Psoas muscle (tissue), 8 donors: Measurements from ENCODE around the gene GRM2. TPM values are rescaled to one million over a fixed set of nuclear protein-coding genes. Genes with fewer than 3 reads are reported as not detected.

ENCODE experiments used
- ATAC-seq, 4 donors: fragments of 200-7000 bp; cut with Tn5 transposase; one replicate each; pipeline ENCODE4 v1.9.1; 2020; ENCODE audit warnings: moderate library complexity in 3 of 4, mild to moderate bottlenecking in 2 of 4
- DNase-seq, 2 donors: peaks; one replicate each; pipeline ENCODE4 v3.0.0-alpha.2; 2020
- H3K27ac ChIP-seq: fragments of 200-600 bp; one replicate; pipeline ENCODE4 v1.8.0; 2022
- H3K27me3 ChIP-seq, 3 donors: fragments of 200-600 bp in 1 of 3; one replicate each; pipeline versions ENCODE4 v1.6.1 to v1.8.0; 2013 to 2022; ENCODE audit warnings: low read length in 2 of 3, mild to moderate bottlenecking in 2 of 3, moderate library complexity in 1 of 3; ENCODE audit not compliant: insufficient read depth in 3 of 3
- H3K36me3 ChIP-seq, 2 donors: fragments of 200-600 bp in 1 of 2; one replicate each; pipeline versions ENCODE4 v1.6.1 to v1.8.0; 2013 to 2022; ENCODE audit warnings: low read depth in 1 of 2, mild to moderate bottlenecking in 1 of 2, moderate library complexity in 1 of 2; ENCODE audit not compliant: insufficient read depth in 1 of 2
- H3K4me1 ChIP-seq: fragments of 200-600 bp; one replicate; pipeline ENCODE4 v1.8.0; 2022
- H3K4me3 ChIP-seq: fragments of 200-600 bp; one replicate; pipeline ENCODE4 v1.8.0; 2022; ENCODE audit warnings: mild to moderate bottlenecking
- H3K9me3 ChIP-seq: fragments of 200-600 bp; one replicate; pipeline ENCODE4 v1.8.0; 2022
- CTCF ChIP-seq: fragments of 200-600 bp; IDR thresholded peaks from one replicate; pipeline ENCODE4 v1.8.0; 2022; ENCODE audit warnings: antibody characterized with exemption
- WGBS, 3 donors: extraction: QIAGEN DNeasy Blood & Tissue Kit; methylation state at CpG; one replicate each; pipeline versions ENCODE4 v1.1.6 to v1.1.7; 2013; 5-methylcytosine and 5-hydroxymethylcytosine counted together
- intact Hi-C, 2 donors: fragments of 100-400 bp; cut with DNase I; formaldehyde crosslinking; loops; one replicate each; pipeline versions ENCODE4 v1.11.0 to v1.14.2; 2022
- polyA plus RNA-seq, 3 donors: library from polyadenylated mRNA; stranded (reverse); fragments of 200-250 nt; gene quantifications; one replicate each; pipeline ENCODE4 v1.2.3, GENCODE V29; 2013
- total RNA-seq, 4 donors: library from RNA; stranded (reverse); fragmentation: NEBNext Ultra II Directional in 2 of 4; extraction: Animal tissue kit (Norgen Biotek cat#: 25700) in 2 of 4; gene quantifications; one replicate each; pipeline versions ENCODE4 v1.2.1 to v1.2.4, GENCODE V29; 2021 to 2023
- donor health status: healthy with polysubstance abuse.
- donor health status: DM: no; HTN: no; CAD: no; lungs with moderate emphysema.
- donor health status: Bipolar disorder and iron deficiency.
- donor health status: healthy.
- donor health status: DM: yes; HTN: yes; CAD: no.
- donor health status: DM: no; HTN: no; CAD: no.
- donor health status: DM: no; HTN: no; CAD: no.
- donor health status: DM: yes; HTN: yes; CAD: no.

The GRM2 gene
- total and polyA plus RNA-seq, 7 donors: 0.09 to 0.58 (median 0.15) TPM

GRCh38 chr3:51676102-51676640 is 30.7 kb upstream of the GRM2 start:
- Histone ChIP-seq H3K4me1 (peaks cover 20% of the 10 kb centered on the region), H3K27ac (no peak overlapping the region), H3K36me3 (peaks cover 0 to 55% of the 10 kb centered on the region in 2 donors), H3K27me3 (no peaks in the 10 kb centered on the region), H3K9me3 (no peaks in the 10 kb centered on the region), H3K4me3 (no peak overlapping the region)
- intact Hi-C loops: loop anchor here in 1 of 2 donors (10.0 kb wide), 1 partner anchor 281 kb away; the partner anchor contains the start of gene RBM15B
- ATAC-seq (no peak), DNase-seq (peak in 1 of 2 donors; percentile 16)
- no peak for TF ChIP-seq CTCF
- WGBS, 3 donors: 89 to 90% (median 90%) methylated on average over 3 of the region's 3 CpGs

DNA sequence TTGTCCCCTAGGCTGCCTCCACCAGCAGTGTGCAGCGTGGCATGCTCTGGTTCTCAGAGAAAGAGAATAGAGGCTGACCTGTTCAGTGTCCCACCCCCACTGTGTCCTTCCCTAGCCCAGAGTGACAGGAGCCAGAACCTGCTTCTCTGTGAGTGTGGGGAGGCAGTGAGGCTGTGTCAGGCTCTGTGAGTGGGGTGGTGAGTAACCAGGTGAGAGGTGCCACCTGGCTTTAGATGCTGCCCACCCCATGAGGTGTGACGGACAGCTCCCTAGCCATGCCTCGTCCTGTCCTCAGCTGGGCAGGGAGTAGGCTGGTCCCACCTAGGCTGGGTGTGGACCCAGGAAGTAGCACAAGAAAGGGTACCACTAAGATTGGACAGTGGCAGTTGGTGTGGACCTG is 29.5 kb upstream of the GRM2 start:
- no peak for TF ChIP-seq CTCF
- no peaks in the 10 kb centered on the region for H3K27me3 ChIP-seq
- peaks cover 0 to 57% of the 10 kb centered on the region in 2 donors for H3K36me3 ChIP-seq
- intact Hi-C loops: loop anchor here in 1 of 2 donors (10.0 kb wide), 1 partner anchor 283 kb away; the partner anchor contains the start of gene RBM15B
- no peak overlapping the region for H3K27ac ChIP-seq
- no peaks in the 10 kb centered on the region for H3K9me3 ChIP-seq
- DNase-seq (peak in 1 of 2 donors; percentile 15), ATAC-seq (no peak)
- H3K4me1 ChIP-seq: peaks cover 32% of the 10 kb centered on the region
- no peak overlapping the region for H3K4me3 ChIP-seq
- WGBS, 3 donors: 94 to 100% (median 94%) methylated on average over 3 of the region's 3 CpGs

- TF ChIP-seq CTCF: no peak
- 87 to 100% (median 100%) methylated on average over 1 of the region's 1 CpG for WGBS, 3 donors
- H3K27ac ChIP-seq: no peak overlapping the region
- DNase-seq (peak in 1 of 2 donors; percentile 27), ATAC-seq (no peak)
- peaks cover 0 to 57% of the 10 kb centered on the region in 2 donors for H3K36me3 ChIP-seq
- H3K27me3 ChIP-seq: no peaks in the 10 kb centered on the region
- peaks cover 35% of the 10 kb centered on the region for H3K4me1 ChIP-seq
- H3K4me3 ChIP-seq: no peak overlapping the region
- H3K9me3 ChIP-seq: no peaks in the 10 kb centered on the region
- intact Hi-C loops: loop anchor here in 1 of 2 donors (10.0 kb wide), 1 partner anchor 283 kb away; the partner anchor contains the start of gene RBM15B
Measured at GRCh38 chr3:51678186-51678585, 28.7 kb upstream of the GRM2 start.

DNA sequence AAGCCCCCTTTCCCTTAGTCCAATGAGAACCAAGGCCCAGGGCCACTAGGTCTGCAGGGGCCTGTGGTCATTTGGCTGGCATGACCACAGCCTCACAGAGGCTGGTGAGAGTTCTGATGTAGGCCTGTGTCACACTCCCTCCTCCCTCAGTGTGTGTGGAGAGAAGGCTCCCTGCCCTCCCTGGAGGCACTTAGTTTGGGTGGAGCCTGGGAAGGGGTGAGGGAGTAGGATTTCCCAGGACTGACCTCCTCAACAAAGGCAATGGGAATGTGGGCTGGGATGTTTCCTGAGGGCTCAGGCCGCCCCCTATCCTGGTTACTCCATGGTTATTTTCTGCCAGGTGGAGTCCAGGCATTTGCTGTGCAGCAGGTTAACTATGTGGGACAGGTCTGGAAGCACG is 28.2 kb upstream of the GRM2 start:
- intact Hi-C loops: loop anchor here in 1 of 2 donors (10.0 kb wide), 1 partner anchor 284 kb away; the partner anchor contains the start of gene RBM15B

More for the DNA sequence above, 28.2 kb upstream of the GRM2 start:
- peaks cover 35% of the 10 kb centered on the region for H3K4me1 ChIP-seq
- no peak for TF ChIP-seq CTCF
- DNase-seq (peak in 1 of 2 donors; percentile 38), ATAC-seq (no peak)
- peaks cover 0 to 57% of the 10 kb centered on the region in 2 donors for H3K36me3 ChIP-seq
- no peak overlapping the region for H3K27ac ChIP-seq
- H3K27me3 ChIP-seq: no peaks in the 10 kb centered on the region
- H3K9me3 ChIP-seq: no peaks in the 10 kb centered on the region
- no peak overlapping the region for H3K4me3 ChIP-seq
- WGBS, 3 donors: 80 to 91% (median 84%) methylated on average over 2 of the region's 2 CpGs
